ENCODE measurements around the gene LRRC46.

GRCh38 chr17:47853616-47854015 lies 22.1 kb downstream of the LRRC46 start:
- TF ChIP-seq, protein P1, sequence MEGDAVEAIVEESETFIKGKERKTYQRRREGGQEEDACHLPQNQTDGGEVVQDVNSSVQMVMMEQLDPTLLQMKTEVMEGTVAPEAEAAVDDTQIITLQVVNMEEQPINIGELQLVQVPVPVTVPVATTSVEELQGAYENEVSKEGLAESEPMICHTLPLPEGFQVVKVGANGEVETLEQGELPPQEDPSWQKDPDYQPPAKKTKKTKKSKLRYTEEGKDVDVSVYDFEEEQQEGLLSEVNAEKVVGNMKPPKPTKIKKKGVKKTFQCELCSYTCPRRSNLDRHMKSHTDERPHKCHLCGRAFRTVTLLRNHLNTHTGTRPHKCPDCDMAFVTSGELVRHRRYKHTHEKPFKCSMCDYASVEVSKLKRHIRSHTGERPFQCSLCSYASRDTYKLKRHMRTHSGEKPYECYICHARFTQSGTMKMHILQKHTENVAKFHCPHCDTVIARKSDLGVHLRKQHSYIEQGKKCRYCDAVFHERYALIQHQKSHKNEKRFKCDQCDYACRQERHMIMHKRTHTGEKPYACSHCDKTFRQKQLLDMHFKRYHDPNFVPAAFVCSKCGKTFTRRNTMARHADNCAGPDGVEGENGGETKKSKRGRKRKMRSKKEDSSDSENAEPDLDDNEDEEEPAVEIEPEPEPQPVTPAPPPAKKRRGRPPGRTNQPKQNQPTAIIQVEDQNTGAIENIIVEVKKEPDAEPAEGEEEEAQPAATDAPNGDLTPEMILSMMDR (conservative IDR thresholded peaks at IDR 0.05 in 1 of 2, IDR thresholded peaks at IDR 0.05 in 1 of 2; ENCODE audit: extremely low read depth in 1 of 2, insufficient read depth in 1 of 2, low read depth in 1 of 2, low read length in 2 of 2) = no peak
- TF ChIP-seq EZH2 (IDR thresholded peaks at IDR 0.05; ENCODE audit: borderline replicate concordance, low read length) = no peak

Data from mammary epithelial cell (primary cell).